ENCODE data around the gene PLEKHM3. TPM values are rescaled to one million over a fixed set of nuclear protein-coding genes. Genes with fewer than 3 reads are reported as not detected.

The PLEKHM3 gene
- total RNA-seq, 4 donors from 2014 or later = 14.9 to 28.3 (median 21.0) TPM

DNA sequence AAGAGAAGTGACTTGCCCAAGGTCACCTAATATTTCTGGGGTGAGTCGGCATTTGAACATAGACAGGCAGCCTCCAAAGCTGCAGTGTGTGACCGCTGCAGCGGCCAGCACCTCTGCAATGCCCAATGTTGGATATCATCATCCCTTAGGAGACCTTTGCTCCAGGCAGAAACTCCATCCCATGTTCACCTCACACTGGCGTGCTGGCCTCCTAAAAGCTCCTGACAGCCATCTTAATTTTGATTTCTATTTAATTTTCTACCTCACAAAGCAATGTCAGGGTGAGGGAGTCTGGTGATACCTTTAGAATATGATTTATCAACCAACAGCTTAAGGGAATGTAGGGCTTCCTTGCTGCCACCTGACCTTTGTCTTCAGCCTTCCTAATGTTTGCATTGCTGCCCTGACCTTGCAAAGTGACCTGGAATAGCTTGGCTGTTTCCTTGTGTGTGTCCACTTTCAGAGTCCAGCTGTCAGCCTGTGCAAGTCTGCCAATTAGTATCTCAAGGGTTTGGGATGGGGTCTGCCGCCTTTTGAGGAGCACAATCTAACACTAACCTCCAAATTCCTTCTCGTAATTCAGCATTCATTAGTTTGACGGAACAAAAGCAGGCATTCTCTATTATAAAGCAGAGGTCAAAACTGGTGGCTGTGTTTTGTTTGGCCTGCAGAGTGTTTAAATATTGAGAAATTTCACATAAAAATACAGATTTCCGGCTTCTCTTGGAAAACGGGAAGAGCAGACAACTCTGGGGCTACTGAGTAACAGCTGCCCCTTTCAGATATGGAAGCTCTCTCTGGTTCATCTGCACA, 127.6 kb downstream of the PLEKHM3 start:
- DNase-seq (ENCODE audit: low spot score in 2 of 2) = no peak
- Histone ChIP-seq H3K27me3 (no peaks in the 10 kb centered on the region), H3K4me3 (no peak overlapping the region), H3K4me1 (peaks cover 5% of the 10 kb centered on the region), H3K27ac (no peak overlapping the region), H3K9me3 (no peaks in the 10 kb centered on the region), H3K36me3 (peaks cover 8% of the 10 kb centered on the region)
- no peak for TF ChIP-seq CTCF (IDR thresholded peaks at IDR 0.05)
- no peak for TF ChIP-seq EP300 (IDR thresholded peaks at IDR 0.05)
- TF ChIP-seq POLR2A (IDR thresholded peaks at IDR 0.05) = no peak
- no peak for TF ChIP-seq POLR2AphosphoS5 (IDR thresholded peaks at IDR 0.05)
- WGBS = 85% methylated on average over 8 of the region's 9 CpGs

DNA sequence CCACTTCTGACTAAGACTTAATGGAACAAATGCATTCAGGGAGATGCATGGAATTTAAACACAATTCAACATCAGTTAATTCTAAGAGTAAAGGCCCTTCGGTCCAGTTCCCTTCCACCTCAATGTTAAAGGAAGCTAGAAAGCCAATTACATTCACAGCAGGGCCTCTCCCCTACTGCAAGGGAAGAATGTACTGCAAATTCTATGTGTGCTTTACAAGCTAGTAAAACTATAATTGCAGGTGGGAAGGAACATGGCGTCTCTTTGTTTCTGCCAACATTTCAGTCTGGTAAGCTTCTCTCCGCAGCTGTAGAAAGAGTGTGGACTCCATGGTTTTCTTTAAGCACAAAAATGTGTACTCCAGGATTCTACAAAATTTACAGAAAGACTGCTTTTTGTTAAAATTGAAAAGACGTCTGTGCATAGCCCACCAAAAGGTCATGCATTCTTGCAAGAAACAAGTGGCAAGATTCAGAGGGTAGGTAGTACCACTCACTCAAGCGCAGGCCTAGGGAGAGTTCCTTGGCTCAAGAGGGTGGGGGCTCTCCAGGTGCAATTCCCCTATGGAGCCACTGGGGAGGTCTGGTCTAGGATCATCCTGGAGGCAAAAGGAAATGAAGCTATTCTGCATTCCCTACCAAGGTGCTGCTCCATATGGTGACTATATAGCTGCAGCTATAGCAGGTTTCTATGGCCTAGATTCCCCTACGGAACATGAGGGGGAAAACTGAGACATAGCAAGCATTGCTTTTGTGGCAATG, 128.6 kb downstream of the PLEKHM3 start:
- 95% methylated on average over 6 of the region's 6 CpGs for WGBS
- TF ChIP-seq POLR2A (IDR thresholded peaks at IDR 0.05) = no peak
- no peak for TF ChIP-seq CTCF (IDR thresholded peaks at IDR 0.05)
- no peak for TF ChIP-seq POLR2AphosphoS5 (IDR thresholded peaks at IDR 0.05)
- no peak for TF ChIP-seq EP300 (IDR thresholded peaks at IDR 0.05)
- Histone ChIP-seq H3K4me1 (peaks cover 12% of the 10 kb centered on the region), H3K9me3 (no peaks in the 10 kb centered on the region), H3K36me3 (peaks cover 6% of the 10 kb centered on the region), H3K27ac (no peak overlapping the region), H3K27me3 (no peaks in the 10 kb centered on the region), H3K4me3 (no peak overlapping the region)
- DNase-seq (ENCODE audit: low spot score in 2 of 2) = no peak

DNA sequence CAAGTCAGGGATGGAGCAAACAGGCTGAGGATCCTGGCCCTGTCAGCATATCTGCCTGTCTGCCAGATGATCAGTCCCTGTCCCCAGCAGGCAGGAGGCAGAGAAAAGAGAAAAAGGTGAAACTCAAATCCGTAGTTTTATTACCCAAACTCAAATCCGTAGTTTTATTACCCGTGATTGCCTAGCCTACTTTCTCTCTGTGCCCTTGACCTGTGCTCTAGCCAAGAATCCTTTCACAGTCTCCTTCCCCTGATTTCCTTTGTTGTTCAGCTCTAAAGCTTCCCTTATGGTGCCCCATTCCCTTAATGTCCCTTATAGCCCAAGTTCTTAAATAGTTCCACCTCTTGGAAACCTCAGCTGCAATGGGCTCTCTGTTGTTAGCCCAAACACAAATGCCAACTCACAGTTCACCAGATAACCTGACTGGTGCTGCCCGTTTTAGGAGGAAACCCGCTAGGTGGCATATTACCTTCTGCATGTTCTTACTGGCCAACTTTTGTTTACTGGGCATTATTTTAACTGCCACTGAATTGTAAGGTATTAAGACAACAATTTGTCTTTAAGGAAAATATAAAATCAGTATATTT, 130.0 kb downstream of the PLEKHM3 start:
- Histone ChIP-seq H3K27me3 (no peaks in the 10 kb centered on the region), H3K4me3 (no peak overlapping the region), H3K36me3 (peaks cover 3% of the 10 kb centered on the region), H3K27ac (no peak overlapping the region), H3K9me3 (no peaks in the 10 kb centered on the region), H3K4me1 (peaks cover 12% of the 10 kb centered on the region)
- WGBS = 81% methylated on average over 5 of the region's 5 CpGs
- no peak for DNase-seq (ENCODE audit: low spot score in 2 of 2)
- TF ChIP-seq EP300 (IDR thresholded peaks at IDR 0.05) = no peak
- TF ChIP-seq POLR2A (IDR thresholded peaks at IDR 0.05) = no peak
- TF ChIP-seq POLR2AphosphoS5 (IDR thresholded peaks at IDR 0.05) = no peak
- TF ChIP-seq CTCF (IDR thresholded peaks at IDR 0.05) = no peak

DNA sequence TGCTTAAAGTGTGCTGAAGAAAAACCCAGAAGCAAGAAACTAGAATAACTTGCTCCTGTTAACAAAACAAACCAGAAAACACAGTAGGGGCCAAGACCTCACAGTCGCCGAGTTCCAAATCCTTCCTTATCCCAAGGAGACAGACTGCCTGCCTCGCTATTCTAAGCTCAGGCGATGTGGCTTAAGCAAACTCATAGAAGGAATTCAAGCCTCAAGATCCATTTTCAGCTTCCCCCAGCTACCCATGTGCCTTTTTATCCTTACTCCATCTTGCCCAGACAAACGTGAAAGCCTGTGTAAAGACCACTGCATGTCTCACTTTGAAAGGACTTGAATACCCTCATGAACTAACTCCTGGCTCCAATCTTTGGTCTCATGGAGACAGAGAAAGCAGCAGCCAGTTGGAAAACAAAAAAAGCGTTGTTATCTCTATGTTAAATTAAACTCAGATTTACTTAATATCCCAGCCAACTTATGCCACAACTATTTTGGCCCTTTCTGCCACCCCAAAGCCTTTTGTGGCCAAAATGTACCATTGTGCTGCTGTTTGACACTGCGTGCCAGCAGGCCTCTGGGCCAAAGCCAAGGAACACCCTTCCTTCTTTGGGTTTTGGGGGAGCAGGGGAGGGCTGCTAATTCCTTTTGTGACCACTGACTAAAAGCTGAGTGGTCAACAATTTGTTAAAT, 132.5 kb downstream of the PLEKHM3 start:
- Histone ChIP-seq H3K4me3 (no peak overlapping the region), H3K4me1 (peaks cover 12% of the 10 kb centered on the region), H3K27me3 (no peaks in the 10 kb centered on the region), H3K9me3 (no peaks in the 10 kb centered on the region), H3K36me3 (no peaks in the 10 kb centered on the region), H3K27ac (no peak overlapping the region)
- WGBS = 62% methylated on average over 7 of the region's 7 CpGs
- TF ChIP-seq POLR2AphosphoS5 (IDR thresholded peaks at IDR 0.05) (no peak), POLR2A (IDR thresholded peaks at IDR 0.05) (no peak), CTCF (IDR thresholded peaks at IDR 0.05) (no peak), EP300 (IDR thresholded peaks at IDR 0.05) (no peak)
- DNase-seq (ENCODE audit: low spot score in 2 of 2) = no peak
